HG02884 (cell line): ENCODE results near the gene ANKMY1.
A peak's percentile ranks its signal among the peaks of the same experiment; 100 is the strongest.
"Not testable (repeated sequence)": the region's sequence is repeated elsewhere in the genome, so short reads cannot be mapped to it uniquely, and the experiment has no call there.

Source experiments
- ATAC-seq: cut with Tn5 transposase; IDR thresholded peaks from one replicate; pipeline ENCODE4 v1.9.1; 2021; ENCODE audit warnings: mild to moderate bottlenecking, moderate library complexity; ENCODE audit not compliant: unreplicated experiment

The ANKMY1 gene

GRCh38 chr2:240569523-240569997 is 11.8 kb upstream of the ANKMY1 start:
- no peak for ATAC-seq

GRCh38 chr2:240568678-240569522 is 11.1 kb upstream of the ANKMY1 start:
- peak; percentile 12 for ATAC-seq

DNA sequence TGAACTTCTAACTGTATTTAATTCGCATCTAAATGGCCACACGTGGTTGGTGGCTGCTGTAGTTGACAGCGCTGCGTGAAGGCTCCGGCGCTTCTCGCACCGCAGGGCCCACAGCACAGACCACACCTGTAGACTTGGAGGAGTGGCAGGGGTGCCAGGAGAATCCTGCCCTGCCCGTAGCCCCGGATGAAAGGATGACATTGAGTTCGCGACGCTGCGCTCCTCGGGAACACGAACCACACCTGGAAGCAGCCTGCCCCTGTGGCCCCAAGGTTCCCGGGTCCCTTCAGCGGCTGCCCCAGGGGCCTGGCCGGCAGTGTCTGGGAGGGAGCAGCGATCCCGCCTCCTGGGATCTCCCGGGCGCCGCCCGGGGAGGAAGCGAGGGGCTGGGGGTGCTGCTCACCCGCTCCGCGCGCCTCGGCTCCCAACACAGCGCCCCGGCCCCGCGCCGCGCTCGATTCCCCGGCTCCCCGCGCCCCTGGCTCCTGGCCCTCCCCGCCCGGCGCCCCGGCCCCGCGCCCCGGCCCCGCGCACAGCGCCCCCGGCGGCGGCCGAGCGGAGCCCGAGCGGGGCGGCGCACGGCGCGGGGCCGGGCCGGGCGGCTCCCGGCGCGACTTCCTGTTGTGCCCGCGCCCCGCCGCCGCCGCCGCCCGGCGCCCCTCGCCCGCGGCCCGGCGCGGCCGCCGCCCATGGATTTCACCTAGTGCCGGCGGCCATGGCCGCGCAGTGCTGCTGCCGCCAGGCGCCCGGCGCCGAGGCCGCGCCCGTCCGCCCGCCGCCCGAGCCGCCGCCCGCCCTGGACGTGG is 10.3 kb upstream of the ANKMY1 start, which contains the start of gene RNPEPL1:
RNPEPL1 (plus strand) TSS at position 613 of the 806 bp plus-strand sequence; CDS start at position 716, 103 bp downstream.
- ATAC-seq, result peak; percentile 28

GRCh38 chr2:240567137-240567871 is 9.5 kb upstream of the ANKMY1 start:
- ATAC-seq, result no peak

- peak; percentile 43 for ATAC-seq
Observed at GRCh38 chr2:240566203-240567136, 8.7 kb upstream of the ANKMY1 start.

GRCh38 chr2:240565333-240566202 is 7.8 kb upstream of the ANKMY1 start:
- ATAC-seq, result no peak

DNA sequence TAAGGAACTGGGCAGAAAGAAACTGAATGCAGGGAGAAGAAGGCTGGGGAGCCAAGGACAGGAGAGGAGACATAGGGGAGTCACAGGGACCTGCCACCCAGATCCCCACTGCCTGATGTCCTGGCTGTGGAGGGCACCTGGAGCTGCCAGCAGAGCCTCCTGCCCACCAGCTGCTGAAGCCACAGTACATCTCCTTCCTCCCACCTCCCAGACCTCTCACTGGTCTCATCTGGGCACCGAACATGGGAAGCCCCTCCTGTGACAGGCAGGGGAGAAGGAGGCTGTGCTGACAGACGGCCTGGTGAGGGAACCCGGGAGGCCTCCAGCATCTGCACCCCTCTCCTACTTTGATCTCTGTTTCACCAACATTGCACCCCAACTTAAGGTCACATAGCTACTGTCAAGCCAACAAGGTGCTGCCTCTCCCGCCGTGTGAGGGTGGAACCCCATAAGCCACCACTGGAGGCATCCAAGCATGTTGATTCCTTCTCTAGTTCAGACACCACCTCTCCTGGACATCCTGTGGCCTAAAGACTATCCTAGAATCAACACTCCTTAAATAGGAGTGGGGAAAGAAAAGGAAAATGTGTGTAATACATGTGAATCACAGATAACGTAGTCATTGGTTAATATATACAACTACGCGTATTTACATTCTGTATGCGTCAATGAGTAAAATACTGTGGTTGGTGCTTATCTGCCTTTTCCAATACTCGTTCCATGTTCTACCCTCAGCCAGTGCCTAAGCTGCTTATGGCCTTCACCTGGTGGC is 7.0 kb upstream of the ANKMY1 start:
- no peak for ATAC-seq

GRCh38 chr2:240563951-240564560 is 6.3 kb upstream of the ANKMY1 start:
- ATAC-seq, result no peak

DNA sequence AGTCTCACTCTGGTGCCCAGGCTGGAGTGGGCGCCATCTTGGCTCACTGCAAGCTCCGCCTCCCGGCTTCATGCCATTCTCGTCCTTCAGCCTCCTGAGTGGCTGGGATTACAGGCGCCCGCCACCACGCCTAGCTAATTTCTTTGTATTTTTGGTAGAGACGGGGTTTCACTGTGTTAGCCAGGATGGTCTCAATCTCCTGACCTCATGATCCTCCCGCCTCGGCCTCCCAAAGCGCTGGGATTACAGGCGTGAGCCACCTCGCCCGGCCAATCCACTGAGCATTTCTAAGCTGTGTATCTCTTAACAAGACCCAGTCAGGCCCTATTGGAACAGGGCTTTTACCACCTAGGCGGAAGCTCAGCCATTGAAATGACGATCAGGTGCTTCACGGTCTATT is 5.4 kb upstream of the ANKMY1 start:
- ATAC-seq, result not testable (repeated sequence)

- ATAC-seq, result no peak
Observed at GRCh38 chr2:240561325-240561971, 3.7 kb upstream of the ANKMY1 start.

GRCh38 chr2:240560480-240561324 is 2.9 kb upstream of the ANKMY1 start:
- peak; percentile 52 for ATAC-seq

- ATAC-seq, result peak; percentile 48
Observed at GRCh38 chr2:240560084-240560479, 2.3 kb upstream of the ANKMY1 start, which contains the start of gene DUSP28. Gene DUSP28, plus strand, starts transcription at chr2:240560357. Its CDS starts 328 bp downstream, at chr2:240560685.

- no peak for ATAC-seq
Observed at GRCh38 chr2:240559286-240559685, 1.5 kb upstream of the ANKMY1 start.

DNA sequence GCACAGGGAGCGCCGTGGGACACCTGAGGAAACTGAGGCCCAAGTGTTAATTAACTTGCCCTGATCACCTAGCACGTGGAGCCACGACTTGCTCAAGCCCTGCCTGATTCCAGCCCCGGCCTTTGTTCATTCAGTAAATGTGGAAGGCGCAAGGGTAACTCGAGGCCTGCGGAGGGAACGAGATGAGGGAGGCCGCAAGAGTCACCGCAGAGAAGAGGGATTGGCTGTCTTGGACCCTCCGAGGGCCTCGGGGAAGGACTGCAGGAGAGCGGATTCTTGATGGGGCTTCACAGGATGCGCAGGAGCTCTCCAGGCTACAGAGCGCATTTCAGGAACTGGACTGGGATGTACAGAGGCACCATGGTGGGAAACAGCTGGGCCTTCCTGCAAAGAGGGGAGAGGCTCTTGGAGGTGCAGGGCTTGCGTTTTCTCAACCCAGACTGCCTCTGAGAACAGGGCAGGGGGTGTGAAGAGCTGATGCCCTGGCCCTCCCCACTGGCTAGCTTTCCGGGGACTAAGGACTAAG is 511 bp upstream of the ANKMY1 start:
- ATAC-seq, result no peak

GRCh38 chr2:240557101-240557751 is 562 bp downstream of the ANKMY1 start:
- no peak for ATAC-seq
